ENCODE results near the gene USP22. TPM values are rescaled to one million over a fixed set of nuclear protein-coding genes. Genes with fewer than 3 reads are reported as not detected.
"Not testable (repeated sequence)": the region's sequence is repeated elsewhere in the genome, so short reads cannot be mapped to it uniquely, and the experiment has no call there.

USP22 gene
- polyA plus RNA-seq, 1 donor (not counting 4 experiments of a cell fraction or from before 2014, with no cell fraction given), result 111 TPM

- no peak overlapping the region for H3K4me2 ChIP-seq (ENCODE audit: control insufficient read depth, extremely low read depth, insufficient read depth, low read depth, low read length)
- no peak overlapping the region for H3K9ac ChIP-seq (ENCODE audit: control insufficient read depth, extremely low read depth, insufficient read depth, low read length)
- no peak overlapping the region for H2AFZ ChIP-seq (ENCODE audit: control insufficient read depth, low read length)
- dilution Hi-C loops (cut with MboI; ENCODE audit: extremely low pct_ligation_motif_present, low sequenced_read_pairs), result no loop called here
- no peaks in the 10 kb centered on the region for H3K79me2 ChIP-seq (ENCODE audit: control insufficient read depth, insufficient read depth, low read length)
- DNase-seq (ENCODE audit: low read depth, low spot score) (no peak), FAIRE-seq (no peak)
- no peaks in the 10 kb centered on the region for H3K9me3 ChIP-seq (ENCODE audit: control insufficient read depth, low read depth, low read length)
- TF ChIP-seq CTCF (optimal IDR thresholded peaks at IDR 0.05 in 1 of 3, IDR thresholded peaks at IDR 0.05 in 1 of 3, conservative IDR thresholded peaks at IDR 0.05 in 1 of 3; ENCODE audit: extremely low read depth in 1 of 3, insufficient read depth in 2 of 3, low read length in 3 of 3) (no peak), EZH2 (IDR thresholded peaks at IDR 0.05; ENCODE audit: low read length) (no peak)
- no peaks in the 10 kb centered on the region for H3K4me1 ChIP-seq (ENCODE audit: control insufficient read depth, extremely low read depth, insufficient read depth, low read length)
- no peaks in the 10 kb centered on the region for H3K9me1 ChIP-seq (ENCODE audit: control insufficient read depth, extremely low read depth, insufficient read depth, low read length)
- H3K27ac ChIP-seq (ENCODE audit: control insufficient read depth, insufficient read depth, low read length), result no peak overlapping the region
- H4K20me1 ChIP-seq (ENCODE audit: control insufficient read depth, extremely low read depth, insufficient read depth, low read length), result no peaks in the 10 kb centered on the region
- H3K4me3 ChIP-seq (ENCODE audit: control insufficient read depth in 2 of 3, extremely low read depth in 1 of 3, insufficient read depth in 2 of 3, low read depth in 1 of 3, low read length in 3 of 3), result no peak overlapping the region
- no peaks in the 10 kb centered on the region for H3K36me3 ChIP-seq (ENCODE audit: control insufficient read depth in 2 of 2, extremely low read depth in 1 of 2, insufficient read depth in 2 of 2, low read length in 2 of 2)
- no peaks in the 10 kb centered on the region for H3K27me3 ChIP-seq (ENCODE audit: control insufficient read depth, extremely low read depth, insufficient read depth, low read length)
Observed at GRCh38 chr17:21085707-21086106, 42.9 kb upstream of the USP22 start.

- H3K9me1 ChIP-seq (ENCODE audit: control insufficient read depth, extremely low read depth, insufficient read depth, low read length); FAIRE-seq; H2AFZ ChIP-seq (ENCODE audit: control insufficient read depth, low read length); H3K27me3 ChIP-seq (ENCODE audit: control insufficient read depth, extremely low read depth, insufficient read depth, low read length); H3K79me2 ChIP-seq (ENCODE audit: control insufficient read depth, insufficient read depth, low read length); H3K36me3 ChIP-seq (ENCODE audit: control insufficient read depth in 2 of 2, extremely low read depth in 1 of 2, insufficient read depth in 2 of 2, low read length in 2 of 2); H3K4me2 ChIP-seq (ENCODE audit: control insufficient read depth, extremely low read depth, insufficient read depth, low read depth, low read length); H3K27ac ChIP-seq (ENCODE audit: control insufficient read depth, insufficient read depth, low read length); DNase-seq (ENCODE audit: low read depth, low spot score); dilution Hi-C loops (cut with MboI; ENCODE audit: extremely low pct_ligation_motif_present, low sequenced_read_pairs); H3K9ac ChIP-seq (ENCODE audit: control insufficient read depth, extremely low read depth, insufficient read depth, low read length); H3K4me3 ChIP-seq (ENCODE audit: control insufficient read depth in 2 of 3, extremely low read depth in 1 of 3, insufficient read depth in 2 of 3, low read depth in 1 of 3, low read length in 3 of 3); H3K4me1 ChIP-seq (ENCODE audit: control insufficient read depth, extremely low read depth, insufficient read depth, low read length); H3K9me3 ChIP-seq (ENCODE audit: control insufficient read depth, low read depth, low read length); H4K20me1 ChIP-seq (ENCODE audit: control insufficient read depth, extremely low read depth, insufficient read depth, low read length): not testable (repeated sequence)
Observed at GRCh38 chr17:21085280-21085679, 42.5 kb upstream of the USP22 start.

- H3K4me1 ChIP-seq (ENCODE audit: control insufficient read depth, extremely low read depth, insufficient read depth, low read length), result no peaks in the 10 kb centered on the region
- FAIRE-seq (no peak), DNase-seq (ENCODE audit: low read depth, low spot score) (no peak)
- H4K20me1 ChIP-seq (ENCODE audit: control insufficient read depth, extremely low read depth, insufficient read depth, low read length), result no peaks in the 10 kb centered on the region
- no peak for TF ChIP-seq EZH2 (IDR thresholded peaks at IDR 0.05; ENCODE audit: low read length)
- no peak for TF ChIP-seq CTCF (optimal IDR thresholded peaks at IDR 0.05 in 1 of 3, IDR thresholded peaks at IDR 0.05 in 1 of 3, conservative IDR thresholded peaks at IDR 0.05 in 1 of 3; ENCODE audit: extremely low read depth in 1 of 3, insufficient read depth in 2 of 3, low read length in 3 of 3)
- H2AFZ ChIP-seq (ENCODE audit: control insufficient read depth, low read length), result no peak overlapping the region
- peaks cover 8% of the 10 kb centered on the region for H3K27me3 ChIP-seq (ENCODE audit: control insufficient read depth, extremely low read depth, insufficient read depth, low read length)
- dilution Hi-C loops (cut with MboI; ENCODE audit: extremely low pct_ligation_motif_present, low sequenced_read_pairs), result no loop called here
- no peak overlapping the region for H3K9ac ChIP-seq (ENCODE audit: control insufficient read depth, extremely low read depth, insufficient read depth, low read length)
- H3K4me2 ChIP-seq (ENCODE audit: control insufficient read depth, extremely low read depth, insufficient read depth, low read depth, low read length), result no peak overlapping the region
- no peaks in the 10 kb centered on the region for H3K79me2 ChIP-seq (ENCODE audit: control insufficient read depth, insufficient read depth, low read length)
- H3K27ac ChIP-seq (ENCODE audit: control insufficient read depth, insufficient read depth, low read length), result no peak overlapping the region
- no peaks in the 10 kb centered on the region for H3K9me3 ChIP-seq (ENCODE audit: control insufficient read depth, low read depth, low read length)
- H3K36me3 ChIP-seq (ENCODE audit: control insufficient read depth in 2 of 2, extremely low read depth in 1 of 2, insufficient read depth in 2 of 2, low read length in 2 of 2), result no peaks in the 10 kb centered on the region
- no peaks in the 10 kb centered on the region for H3K9me1 ChIP-seq (ENCODE audit: control insufficient read depth, extremely low read depth, insufficient read depth, low read length)
- H3K4me3 ChIP-seq (ENCODE audit: control insufficient read depth in 2 of 3, extremely low read depth in 1 of 3, insufficient read depth in 2 of 3, low read depth in 1 of 3, low read length in 3 of 3), result no peak overlapping the region
Observed at GRCh38 chr17:21082001-21082436, 39.2 kb upstream of the USP22 start.

All from keratinocyte (primary cell).